Activated T-cell treated with anti-CD3 and anti-CD28 coated beads, Interleukin-2, amount 50 U/mL, for 24 hours (primary cell): ENCODE measurements around the gene BCL11B.

Experiments used
- DNase-seq: peaks from one replicate; pipeline ENCODE4 v3.0.0-alpha.2; 2020
- H3K27ac Mint-ChIP-seq: 2 replicates; pipeline ENCODE4 v1.8.0; 2020; ENCODE audit warnings: mild to moderate bottlenecking, mixed read lengths
- H3K27me3 Mint-ChIP-seq: 2 replicates; pipeline ENCODE4 v1.8.0; 2020; ENCODE audit warnings: mixed read lengths
- H3K36me3 Mint-ChIP-seq: 2 replicates; pipeline ENCODE4 v1.8.0; 2020; ENCODE audit warnings: low read depth, mixed read lengths
- H3K4me1 Mint-ChIP-seq: 2 replicates; pipeline ENCODE4 v1.8.0; 2020; ENCODE audit warnings: low read depth, mixed read lengths
- H3K4me3 Mint-ChIP-seq: 2 replicates; pipeline ENCODE4 v1.8.0; 2020; ENCODE audit warnings: mild to moderate bottlenecking, moderate library complexity, mixed read lengths
- H3K9me3 Mint-ChIP-seq: 2 replicates; pipeline ENCODE4 v1.8.0; 2020; ENCODE audit warnings: mixed read lengths

Gene BCL11B

DNA sequence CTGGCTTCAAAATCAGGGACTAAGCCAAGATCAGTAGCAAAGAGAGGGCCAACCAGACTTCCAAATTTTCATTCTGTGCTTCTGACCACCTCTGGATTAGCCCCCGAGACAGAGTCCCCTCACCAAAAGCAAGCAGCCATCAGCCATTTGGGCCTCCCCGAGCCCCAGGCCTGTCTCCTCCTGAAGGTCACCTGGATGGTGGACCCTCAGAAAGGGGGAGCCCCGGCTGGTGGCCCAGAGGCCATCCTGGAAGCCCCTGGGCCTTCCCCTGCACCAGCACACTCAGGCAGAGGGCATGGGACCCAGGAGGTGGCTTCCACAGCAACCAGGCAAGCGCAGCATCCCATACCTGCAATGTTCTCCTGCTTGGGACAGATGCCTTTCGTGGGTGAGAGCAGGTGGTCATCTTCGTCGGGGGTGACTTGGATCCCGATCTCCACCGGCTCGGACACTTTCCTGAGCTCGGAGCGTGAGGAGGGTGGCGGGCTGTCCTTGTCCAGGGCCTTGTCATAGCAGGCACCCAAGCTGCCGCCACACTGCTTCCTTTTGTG, 14.8 kb downstream of the BCL11B start:
- Mint-ChIP-seq H3K4me3 (peak overlapping the region; percentile 99), H3K27me3 (no peaks in the 10 kb centered on the region), H3K4me1 (peaks cover 99% of the 10 kb centered on the region), H3K36me3 (peaks cover 92% of the 10 kb centered on the region), H3K27ac (peak overlapping the region; percentile 100), H3K9me3 (no peaks in the 10 kb centered on the region)
- DNase-seq = peak; percentile 54

DNA sequence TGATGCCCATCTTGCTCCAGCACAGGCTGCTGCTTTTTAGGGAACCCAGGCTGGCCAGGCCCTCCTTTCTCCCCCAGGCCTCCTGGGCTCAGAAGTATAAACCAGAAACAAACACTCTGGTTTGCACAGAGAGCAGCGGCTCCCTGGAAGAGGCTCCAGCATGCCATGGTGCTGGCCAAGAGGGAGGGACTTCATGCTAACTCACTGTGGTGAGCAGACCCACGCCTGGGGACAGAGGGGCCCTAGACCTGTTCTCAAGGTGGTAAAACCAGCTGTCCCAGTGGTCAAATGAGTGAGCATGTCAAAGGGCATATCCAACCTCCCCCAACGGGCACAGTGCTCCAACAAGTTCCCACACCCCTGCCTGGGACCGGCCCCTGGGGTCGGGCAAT, 15.5 kb downstream of the BCL11B start:
- H3K27ac Mint-ChIP-seq = peak overlapping the region; percentile 100
- H3K36me3 Mint-ChIP-seq = peaks cover 92% of the 10 kb centered on the region
- H3K4me1 Mint-ChIP-seq = peaks cover 99% of the 10 kb centered on the region
- peak; percentile 47 for DNase-seq
- H3K27me3 Mint-ChIP-seq = no peaks in the 10 kb centered on the region
- no peaks in the 10 kb centered on the region for H3K9me3 Mint-ChIP-seq
- H3K4me3 Mint-ChIP-seq = peak overlapping the region; percentile 99

DNA sequence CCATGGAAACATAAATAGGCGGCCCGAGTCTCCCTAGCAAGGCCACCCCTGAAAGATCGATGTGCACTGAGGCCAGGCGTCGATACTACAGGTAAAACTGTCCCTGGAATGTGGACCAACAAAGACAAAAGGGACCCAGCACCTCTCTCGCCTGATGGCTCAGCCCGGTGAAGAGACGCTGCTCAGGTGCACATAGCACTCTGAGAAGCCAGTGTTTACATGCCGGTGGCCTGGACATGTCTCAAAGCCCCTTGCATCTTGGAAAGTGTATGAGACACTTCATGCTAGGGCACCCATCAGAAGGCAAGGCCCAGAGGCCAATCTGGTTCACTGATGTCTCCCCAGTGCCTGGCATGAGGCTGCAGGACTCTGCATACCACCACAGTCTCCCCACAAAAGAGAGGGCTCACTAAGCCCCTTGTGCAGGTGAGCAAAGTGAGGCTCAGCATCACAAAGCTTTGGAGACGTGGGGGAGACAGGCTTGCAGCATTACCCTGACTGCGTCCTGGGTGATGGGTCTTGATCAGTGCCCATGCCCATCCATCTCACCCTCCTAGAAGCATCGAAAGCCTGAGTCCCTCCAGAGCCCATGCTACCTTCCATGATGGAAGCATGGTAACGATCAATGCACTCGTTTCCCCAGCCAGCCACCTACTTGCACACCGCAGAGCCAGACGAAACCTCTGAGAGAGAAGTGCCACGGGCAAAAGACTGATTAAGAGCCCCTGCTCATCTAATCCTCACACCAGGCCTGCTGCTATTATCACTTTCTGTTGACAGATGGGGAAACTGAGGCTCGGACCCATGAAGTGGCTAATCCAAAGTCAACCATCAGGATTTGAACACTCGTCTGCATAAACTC, 16.1 kb downstream of the BCL11B start:
- H3K27me3 Mint-ChIP-seq = no peaks in the 10 kb centered on the region
- H3K9me3 Mint-ChIP-seq = no peaks in the 10 kb centered on the region
- peak; percentile 54 for DNase-seq
- peak overlapping the region; percentile 100 for H3K27ac Mint-ChIP-seq
- peak overlapping the region; percentile 99 for H3K4me3 Mint-ChIP-seq
- peaks cover 92% of the 10 kb centered on the region for H3K36me3 Mint-ChIP-seq
- H3K4me1 Mint-ChIP-seq = peaks cover 99% of the 10 kb centered on the region

DNA sequence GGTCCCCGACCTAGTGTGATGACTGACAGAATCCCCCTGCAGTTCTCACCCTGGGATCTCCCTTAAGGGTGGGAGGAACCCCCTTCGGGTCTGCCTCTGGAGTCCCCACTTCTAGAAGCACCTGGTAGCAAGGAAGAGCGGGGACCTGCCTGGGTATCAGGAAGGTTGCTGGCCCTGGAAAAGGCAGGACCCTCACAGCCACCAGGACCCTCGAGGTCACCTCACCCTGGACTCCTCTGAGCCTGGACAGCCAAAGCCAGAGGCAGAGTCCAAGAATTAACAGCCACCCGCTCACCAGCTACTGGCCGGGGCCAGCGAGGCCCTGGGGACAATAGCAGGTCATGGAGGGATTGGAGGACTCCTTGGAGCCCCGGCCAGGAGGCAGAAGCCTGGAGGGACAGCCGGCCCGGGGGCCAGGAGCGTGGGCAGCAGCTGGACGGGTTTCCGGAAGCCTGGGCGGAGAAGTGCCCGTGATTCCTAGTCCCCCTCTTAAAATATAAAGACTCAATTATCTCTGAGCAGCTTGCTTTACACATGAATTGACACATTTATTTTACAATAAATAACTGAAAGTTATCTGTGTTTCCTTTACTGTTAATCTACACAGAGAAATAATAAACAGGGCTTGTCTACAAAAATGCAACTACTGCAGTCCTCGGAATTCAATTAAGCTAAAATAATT, 17.5 kb downstream of the BCL11B start:
- Mint-ChIP-seq H3K27ac (peak overlapping the region; percentile 100), H3K4me1 (peaks cover 97% of the 10 kb centered on the region), H3K9me3 (no peaks in the 10 kb centered on the region), H3K27me3 (no peaks in the 10 kb centered on the region), H3K36me3 (peaks cover 96% of the 10 kb centered on the region), H3K4me3 (peak overlapping the region; percentile 99)
- DNase-seq = peak; percentile 37

GRCh38 chr14:99253890-99254289, 18.1 kb downstream of the BCL11B start:
- Mint-ChIP-seq H3K27me3 (no peaks in the 10 kb centered on the region), H3K4me1 (peaks cover 97% of the 10 kb centered on the region), H3K36me3 (peaks cover 96% of the 10 kb centered on the region), H3K27ac (peak overlapping the region; percentile 100), H3K9me3 (no peaks in the 10 kb centered on the region), H3K4me3 (peak overlapping the region; percentile 99)
- DNase-seq = no peak

DNA sequence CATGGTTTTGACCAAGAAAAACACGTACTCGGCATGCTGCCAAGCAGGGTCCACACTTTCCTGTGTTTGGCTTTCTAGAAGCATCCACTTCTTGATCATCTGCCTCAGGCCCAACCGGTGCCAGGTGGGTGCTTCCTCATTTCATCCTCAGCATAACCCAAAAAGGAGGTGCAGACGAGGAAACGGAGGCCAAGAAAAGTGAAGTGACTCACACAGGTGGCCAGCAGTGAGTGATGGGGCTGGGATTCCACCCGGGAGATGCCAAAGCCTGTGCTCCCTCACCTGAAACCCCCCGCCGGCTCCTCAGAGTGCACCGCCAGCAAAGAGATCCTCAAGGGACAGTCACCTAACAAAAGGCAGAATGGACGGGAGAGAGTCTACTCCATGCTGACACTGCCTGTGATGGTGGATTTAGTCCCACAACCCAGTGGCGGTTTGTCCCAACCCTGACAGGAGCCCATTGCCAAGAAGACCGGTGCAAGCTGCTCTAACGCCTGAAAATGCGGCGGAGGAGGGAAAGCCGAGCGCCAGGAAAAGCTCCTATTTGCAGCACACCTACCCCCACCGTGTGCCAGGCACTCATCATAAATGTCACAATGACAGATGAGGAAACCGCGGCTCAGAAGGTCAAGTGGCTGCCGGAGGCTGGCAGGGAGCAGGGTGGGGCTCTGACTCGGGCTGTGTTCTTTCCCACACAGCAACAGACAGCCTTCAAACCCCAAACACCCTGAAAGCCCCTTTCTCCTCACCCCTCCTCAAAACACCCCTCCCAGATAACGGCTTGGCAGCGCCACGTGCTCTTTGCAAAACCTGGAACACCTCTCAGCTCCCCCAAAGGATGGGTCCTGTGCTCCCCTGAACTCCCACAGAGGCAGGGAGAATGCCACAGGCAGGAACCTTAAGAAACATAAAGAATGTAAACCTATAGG, 18.8 kb downstream of the BCL11B start:
- H3K27me3 Mint-ChIP-seq = no peaks in the 10 kb centered on the region
- H3K4me3 Mint-ChIP-seq = peak overlapping the region; percentile 99
- peak; percentile 66 for DNase-seq
- H3K27ac Mint-ChIP-seq = peak overlapping the region; percentile 100
- no peaks in the 10 kb centered on the region for H3K9me3 Mint-ChIP-seq
- peaks cover 97% of the 10 kb centered on the region for H3K4me1 Mint-ChIP-seq
- H3K36me3 Mint-ChIP-seq = peaks cover 97% of the 10 kb centered on the region

- Mint-ChIP-seq H3K4me3 (peak overlapping the region; percentile 99), H3K36me3 (peaks cover 97% of the 10 kb centered on the region), H3K27me3 (no peaks in the 10 kb centered on the region), H3K27ac (peak overlapping the region; percentile 100), H3K9me3 (no peaks in the 10 kb centered on the region), H3K4me1 (peaks cover 97% of the 10 kb centered on the region)
- peak; percentile 36 for DNase-seq
These were observed 19.5 kb downstream of the BCL11B start for GRCh38 chr14:99252443-99252939.

GRCh38 chr14:99251721-99252120, 20.3 kb downstream of the BCL11B start:
- peak overlapping the region; percentile 100 for H3K27ac Mint-ChIP-seq
- H3K27me3 Mint-ChIP-seq = no peaks in the 10 kb centered on the region
- no peaks in the 10 kb centered on the region for H3K9me3 Mint-ChIP-seq
- H3K4me1 Mint-ChIP-seq = peaks cover 97% of the 10 kb centered on the region
- no peak for DNase-seq
- peak overlapping the region; percentile 99 for H3K4me3 Mint-ChIP-seq
- peaks cover 96% of the 10 kb centered on the region for H3K36me3 Mint-ChIP-seq

DNA sequence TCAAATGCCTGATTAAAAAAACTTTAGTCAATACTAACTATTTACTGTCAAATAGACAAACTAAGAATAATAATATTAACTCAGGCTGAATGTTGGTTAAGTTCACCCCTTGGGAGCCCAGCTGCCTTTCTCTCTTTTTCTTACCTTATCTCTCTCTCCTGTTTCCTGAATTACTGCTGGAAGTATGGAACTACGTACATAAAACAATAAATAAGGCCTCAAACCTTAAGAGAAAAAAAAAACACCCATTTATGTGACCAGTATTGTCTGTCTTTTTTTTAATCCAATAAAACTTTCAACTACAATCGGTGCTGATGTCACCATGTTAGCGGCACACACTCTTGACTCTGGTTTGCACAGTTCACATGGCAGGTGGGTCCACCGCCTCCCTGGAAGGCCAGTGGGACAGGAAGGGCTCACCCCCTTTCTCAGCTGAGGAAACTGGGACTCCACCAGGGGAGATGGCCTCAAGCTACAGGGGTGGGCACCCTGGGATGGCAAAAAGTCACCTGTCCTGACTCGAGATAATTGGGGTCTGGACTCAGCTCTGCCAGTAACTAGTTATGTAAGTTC, 21.3 kb downstream of the BCL11B start:
- H3K27me3 Mint-ChIP-seq = no peaks in the 10 kb centered on the region
- peak overlapping the region; percentile 68 for H3K4me3 Mint-ChIP-seq
- peak overlapping the region; percentile 100 for H3K27ac Mint-ChIP-seq
- H3K9me3 Mint-ChIP-seq = no peaks in the 10 kb centered on the region
- peaks cover 88% of the 10 kb centered on the region for H3K36me3 Mint-ChIP-seq
- no peak for DNase-seq
- peaks cover 90% of the 10 kb centered on the region for H3K4me1 Mint-ChIP-seq

- no peaks in the 10 kb centered on the region for H3K9me3 Mint-ChIP-seq
- peak overlapping the region; percentile 100 for H3K27ac Mint-ChIP-seq
- H3K4me3 Mint-ChIP-seq = peak overlapping the region; percentile 68
- peak; percentile 61 for DNase-seq
- peaks cover 85% of the 10 kb centered on the region for H3K4me1 Mint-ChIP-seq
- H3K27me3 Mint-ChIP-seq = no peaks in the 10 kb centered on the region
- H3K36me3 Mint-ChIP-seq = peaks cover 82% of the 10 kb centered on the region
These were observed 22.6 kb downstream of the BCL11B start for GRCh38 chr14:99249389-99249788.

GRCh38 chr14:99248761-99249171, 23.2 kb downstream of the BCL11B start:
- Mint-ChIP-seq H3K27ac (peak overlapping the region; percentile 100), H3K9me3 (no peaks in the 10 kb centered on the region), H3K4me3 (peak overlapping the region; percentile 82), H3K36me3 (peaks cover 82% of the 10 kb centered on the region), H3K27me3 (no peaks in the 10 kb centered on the region), H3K4me1 (peaks cover 85% of the 10 kb centered on the region)
- DNase-seq = peak; percentile 64

DNA sequence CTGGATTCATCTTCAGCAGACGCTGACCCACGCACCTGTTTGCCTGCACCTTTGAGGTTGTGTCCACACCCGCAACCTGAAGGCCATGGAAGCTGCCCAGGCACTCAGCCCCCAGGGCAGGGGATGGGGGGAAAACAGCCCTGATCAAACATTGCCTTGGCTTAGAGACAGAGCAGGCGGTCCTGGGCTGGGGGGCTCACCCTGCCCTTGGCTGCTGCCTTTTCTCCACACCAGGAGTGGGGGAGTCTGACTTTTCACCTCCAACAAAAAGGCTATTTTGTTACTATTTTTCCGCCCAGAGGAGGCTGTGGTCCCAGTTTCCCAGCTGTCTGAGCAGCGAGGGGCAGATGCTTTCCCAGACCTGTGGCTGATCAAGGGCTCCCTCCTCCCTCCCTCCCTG, 24.2 kb downstream of the BCL11B start:
- no peaks in the 10 kb centered on the region for H3K27me3 Mint-ChIP-seq
- peak overlapping the region; percentile 100 for H3K27ac Mint-ChIP-seq
- DNase-seq = no peak
- H3K4me1 Mint-ChIP-seq = peaks cover 85% of the 10 kb centered on the region
- peak overlapping the region; percentile 82 for H3K4me3 Mint-ChIP-seq
- peaks cover 75% of the 10 kb centered on the region for H3K36me3 Mint-ChIP-seq
- H3K9me3 Mint-ChIP-seq = no peaks in the 10 kb centered on the region

- Mint-ChIP-seq H3K36me3 (peaks cover 74% of the 10 kb centered on the region), H3K27ac (peak overlapping the region; percentile 100), H3K4me1 (peaks cover 85% of the 10 kb centered on the region), H3K9me3 (no peaks in the 10 kb centered on the region), H3K4me3 (peak overlapping the region; percentile 82), H3K27me3 (no peaks in the 10 kb centered on the region)
- no peak for DNase-seq
These were observed 24.8 kb downstream of the BCL11B start for GRCh38 chr14:99247101-99247729.
